H9 (cell line): ENCODE results near the gene NPHP4. TPM values are rescaled to one million over a fixed set of nuclear protein-coding genes. Genes with fewer than 3 reads are reported as not detected.

Source experiments
- DNase-seq: peaks from one replicate; pipeline ENCODE4 v3.0.0-alpha.2; 2017
- H2AFZ ChIP-seq: one replicate; pipeline ENCODE4 v1.6.1; 2013; ENCODE audit warnings: mild to moderate bottlenecking, low read length, control low read depth, moderate library complexity
- H2AK5ac ChIP-seq: 2 replicates; pipeline ENCODE4 v1.6.1; 2013; ENCODE audit warnings: low read length, control low read depth, mixed read lengths; ENCODE audit not compliant: insufficient read length
- H2BK120ac ChIP-seq: one replicate; pipeline ENCODE4 v1.6.1; 2013; ENCODE audit warnings: low read depth, mild to moderate bottlenecking, low read length, control low read depth, inconsistent platforms; ENCODE audit not compliant: poor library complexity, severe bottlenecking
- H2BK12ac ChIP-seq: 2 replicates; pipeline ENCODE4 v1.6.1; 2013; ENCODE audit warnings: low read length, control low read depth, mixed read lengths, low read depth; ENCODE audit not compliant: insufficient read length
- H2BK15ac ChIP-seq: 2 replicates; pipeline ENCODE4 v1.6.1; 2013; ENCODE audit warnings: low read depth, low read length, control low read depth
- H2BK20ac ChIP-seq: one replicate; pipeline ENCODE4 v1.6.1; 2013; ENCODE audit warnings: low read depth, mild to moderate bottlenecking, low read length, control low read depth, inconsistent platforms; ENCODE audit not compliant: poor library complexity, severe bottlenecking
- H2BK5ac ChIP-seq: 2 replicates; pipeline ENCODE4 v1.6.1; 2013; ENCODE audit warnings: low read length, control low read depth, mixed read lengths; ENCODE audit not compliant: insufficient read length
- H3K14ac ChIP-seq: 2 replicates; pipeline ENCODE4 v1.6.1; 2013; ENCODE audit warnings: low read length, control low read depth; ENCODE audit not compliant: insufficient read depth
- H3K18ac ChIP-seq: 2 replicates; pipeline ENCODE4 v1.6.1; 2013; ENCODE audit warnings: low read depth, mild to moderate bottlenecking, mixed read lengths, low read length, control low read depth; ENCODE audit not compliant: insufficient read length
- H3K23ac ChIP-seq: 2 replicates; pipeline ENCODE4 v1.6.1; 2013; ENCODE audit warnings: low read length, control low read depth, mixed read lengths, low read depth; ENCODE audit not compliant: insufficient read length
- H3K23me2 ChIP-seq: 2 replicates; pipeline ENCODE4 v1.6.1; 2013; ENCODE audit warnings: low read depth, mild to moderate bottlenecking, mixed read lengths, low read length, control low read depth; ENCODE audit not compliant: insufficient read length, poor library complexity, severe bottlenecking
- H3K27ac ChIP-seq: 2 replicates; pipeline ENCODE4 v1.5.1; 2013; ENCODE audit warnings: low read length, control low read depth, mixed read lengths, low read depth; ENCODE audit not compliant: insufficient read length
- H3K27me3 ChIP-seq: 2 replicates; pipeline ENCODE4 v1.6.1; 2013; ENCODE audit warnings: low read length, control low read depth, inconsistent platforms; ENCODE audit not compliant: insufficient read depth
- H3K4ac ChIP-seq: 2 replicates; pipeline ENCODE4 v1.6.1; 2013; ENCODE audit warnings: low read depth, mild to moderate bottlenecking, control low read depth, inconsistent platforms, low read length, moderate library complexity
- H3K4me1 ChIP-seq: 2 replicates; pipeline ENCODE4 v1.6.1; 2013; ENCODE audit warnings: low read length, control low read depth, inconsistent platforms; ENCODE audit not compliant: insufficient read depth
- H3K4me2 ChIP-seq: 2 replicates; pipeline ENCODE4 v1.6.1; 2013; ENCODE audit warnings: low read length, control low read depth, mixed read lengths; ENCODE audit not compliant: insufficient read length, insufficient read depth
- H3K56ac ChIP-seq: 2 replicates; pipeline ENCODE4 v1.6.1; 2013; ENCODE audit warnings: low read depth, mild to moderate bottlenecking, mixed read lengths, low read length, control low read depth; ENCODE audit not compliant: insufficient read length
- H3K79me1 ChIP-seq: 2 replicates; pipeline ENCODE4 v1.6.1; 2013; ENCODE audit warnings: low read depth, mild to moderate bottlenecking, moderate library complexity, low read length, control low read depth, inconsistent platforms; ENCODE audit not compliant: insufficient read depth, poor library complexity, severe bottlenecking
- H3K79me2 ChIP-seq: 2 replicates; pipeline ENCODE4 v1.6.1; 2013; ENCODE audit warnings: low read length, control low read depth, inconsistent platforms; ENCODE audit not compliant: insufficient read depth
- H3K9ac ChIP-seq: 2 replicates; pipeline ENCODE4 v1.6.1; 2013; ENCODE audit warnings: low read length, control low read depth, mixed read lengths; ENCODE audit not compliant: insufficient read length; ENCODE audit errors: extremely low read depth
- H3K9me3 ChIP-seq: one replicate; pipeline ENCODE4 v1.6.1; 2013; ENCODE audit warnings: low read depth, low read length, inconsistent platforms; ENCODE audit not compliant: control insufficient read depth
- H3T11ph ChIP-seq: one replicate; pipeline ENCODE4 v1.6.1; 2013; ENCODE audit warnings: mild to moderate bottlenecking, low read length, control low read depth, inconsistent platforms
- H4K20me1 ChIP-seq: one replicate; pipeline ENCODE4 v1.6.1; 2013; ENCODE audit not compliant: control insufficient read depth, insufficient read length, insufficient read depth
- H4K5ac ChIP-seq: 2 replicates; pipeline ENCODE4 v1.6.1; 2013; ENCODE audit warnings: low read depth, mild to moderate bottlenecking, mixed read lengths, low read length, control low read depth; ENCODE audit not compliant: insufficient read length
- H4K8ac ChIP-seq: replicated peaks from 2 replicates; pipeline ENCODE4 v1.6.1; 2013; ENCODE audit warnings: low read length, control low read depth, mixed read lengths, low read depth; ENCODE audit not compliant: insufficient read length
- H4K91ac ChIP-seq: 2 replicates; pipeline ENCODE4 v1.6.1; 2013; ENCODE audit warnings: low read depth, mild to moderate bottlenecking, moderate library complexity, mixed read lengths, low read length, control low read depth; ENCODE audit not compliant: insufficient read length
- H3K27ac Mint-ChIP-seq, 3 experiments: 2 replicates in 2 of 3; 3 replicates in 1 of 3; pipeline ENCODE4 v1.8.0; 2020 to 2021; ENCODE audit warnings: mixed read lengths in 3 of 3, mild to moderate bottlenecking in 1 of 3, moderate library complexity in 1 of 3
- H3K27me3 Mint-ChIP-seq: 2 replicates; pipeline ENCODE4 v1.8.0; 2021; ENCODE audit warnings: low read depth, mild to moderate bottlenecking, moderate library complexity, mixed read lengths
- H3K36me3 Mint-ChIP-seq, 3 experiments: 2 replicates in 2 of 3; 3 replicates in 1 of 3; pipeline ENCODE4 v1.8.0; 2020 to 2021; ENCODE audit warnings: low read depth in 3 of 3, mixed read lengths in 3 of 3; ENCODE audit not compliant: insufficient read depth in 1 of 3
- H3K4me1 Mint-ChIP-seq, 2 experiments: 2 replicates each; pipeline ENCODE4 v1.8.0; 2020; ENCODE audit warnings: mixed read lengths in 2 of 2
- H3K4me3 Mint-ChIP-seq, 2 experiments: 2 replicates in 1 of 2; 3 replicates in 1 of 2; pipeline ENCODE4 v1.8.0; 2020 to 2021; ENCODE audit warnings: mild to moderate bottlenecking in 2 of 2, mixed read lengths in 2 of 2, moderate library complexity in 1 of 2
- H3K9me3 Mint-ChIP-seq, 2 experiments: 2 replicates in 1 of 2; 3 replicates in 1 of 2; pipeline ENCODE4 v1.8.0; 2020; ENCODE audit warnings: mild to moderate bottlenecking in 2 of 2, mixed read lengths in 2 of 2, moderate library complexity in 1 of 2
- WGBS: extraction: QIAGEN DNeasy Blood & Tissue Kit; methylation state at CpG from one replicate; pipeline ENCODE4 v1.1.7; 2013; ENCODE audit warnings: missing lambda C conversion rate, low lambda C conversion rate, mixed read lengths; ENCODE audit not compliant: insufficient read length; ENCODE audit errors: extremely low coverage; 5-methylcytosine and 5-hydroxymethylcytosine counted together
- total RNA-seq: library from RNA; stranded (reverse); gene quantifications from 2 replicates; pipeline ENCODE4 v1.2.1, GENCODE V29; 2021
- TF ChIP-seq, protein P1 (sequence below): fragments of 200-600 bp; sonication (generic); conservative IDR thresholded peaks from 3 replicates; pipeline ENCODE4 v1.8.0; 2021; ENCODE audit warnings: antibody characterized with exemption, mild to moderate bottlenecking

NPHP4 gene
- total RNA-seq, 1 experiment from 2014 or later: 17.6 TPM

DNA sequence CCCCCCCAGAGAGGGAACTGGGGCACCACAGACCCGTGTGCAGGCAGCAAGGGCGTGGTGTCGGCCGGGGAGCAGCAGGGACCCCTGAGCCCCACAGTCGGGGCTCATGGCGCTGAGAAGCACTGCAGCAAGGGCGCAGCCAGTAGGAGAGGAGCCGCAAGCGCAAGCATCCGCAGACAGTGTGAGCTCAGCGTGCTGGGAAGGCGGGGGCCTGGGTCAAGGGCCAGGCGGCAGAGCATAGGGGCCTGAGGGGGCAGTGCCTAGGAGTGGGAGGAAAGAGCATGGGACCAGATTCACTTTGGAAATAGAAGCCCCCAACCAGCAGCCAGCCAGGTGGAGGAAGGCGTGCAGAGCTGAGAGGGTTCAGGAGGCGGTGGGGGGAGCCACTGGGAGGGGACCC lies 46.8 kb upstream of the NPHP4 start:
- H4K8ac ChIP-seq: no peak overlapping the region
- H3K27ac Mint-ChIP-seq: no peak overlapping the region; a peak in 1 of 7 replicates
- H3K27me3 ChIP-seq: no peaks in the 10 kb centered on the region
- no peak overlapping the region for H3K27ac ChIP-seq
- no peaks in the 10 kb centered on the region for H3K9me3 ChIP-seq
- no peak overlapping the region for H3T11ph ChIP-seq
- no peaks in the 10 kb centered on the region for H3K9me3 Mint-ChIP-seq
- peaks cover 4% of the 10 kb centered on the region for H3K23me2 ChIP-seq
- peaks cover 19 to 20% of the 10 kb centered on the region in 2 experiments for H3K4me1 Mint-ChIP-seq
- H2AK5ac ChIP-seq: no peak overlapping the region
- H2BK12ac ChIP-seq: no peak overlapping the region
- peaks cover 5% of the 10 kb centered on the region; the same call in 1 of the 2 replicates for H3K4me1 ChIP-seq
- TF ChIP-seq, protein P1, sequence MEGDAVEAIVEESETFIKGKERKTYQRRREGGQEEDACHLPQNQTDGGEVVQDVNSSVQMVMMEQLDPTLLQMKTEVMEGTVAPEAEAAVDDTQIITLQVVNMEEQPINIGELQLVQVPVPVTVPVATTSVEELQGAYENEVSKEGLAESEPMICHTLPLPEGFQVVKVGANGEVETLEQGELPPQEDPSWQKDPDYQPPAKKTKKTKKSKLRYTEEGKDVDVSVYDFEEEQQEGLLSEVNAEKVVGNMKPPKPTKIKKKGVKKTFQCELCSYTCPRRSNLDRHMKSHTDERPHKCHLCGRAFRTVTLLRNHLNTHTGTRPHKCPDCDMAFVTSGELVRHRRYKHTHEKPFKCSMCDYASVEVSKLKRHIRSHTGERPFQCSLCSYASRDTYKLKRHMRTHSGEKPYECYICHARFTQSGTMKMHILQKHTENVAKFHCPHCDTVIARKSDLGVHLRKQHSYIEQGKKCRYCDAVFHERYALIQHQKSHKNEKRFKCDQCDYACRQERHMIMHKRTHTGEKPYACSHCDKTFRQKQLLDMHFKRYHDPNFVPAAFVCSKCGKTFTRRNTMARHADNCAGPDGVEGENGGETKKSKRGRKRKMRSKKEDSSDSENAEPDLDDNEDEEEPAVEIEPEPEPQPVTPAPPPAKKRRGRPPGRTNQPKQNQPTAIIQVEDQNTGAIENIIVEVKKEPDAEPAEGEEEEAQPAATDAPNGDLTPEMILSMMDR: no peak
- H3K4me3 Mint-ChIP-seq: no peak overlapping the region
- no peak overlapping the region for H4K5ac ChIP-seq
- H3K4ac ChIP-seq: no peak overlapping the region
- no peak overlapping the region for H3K4me2 ChIP-seq
- no peak overlapping the region for H3K56ac ChIP-seq
- no peak overlapping the region for H4K91ac ChIP-seq
- H2BK120ac ChIP-seq: no peak overlapping the region
- no peak overlapping the region for H3K18ac ChIP-seq
- H3K23ac ChIP-seq: no peak overlapping the region
- no peaks in the 10 kb centered on the region for H3K79me2 ChIP-seq
- no peak overlapping the region for H2AFZ ChIP-seq
- peaks cover 21% of the 10 kb centered on the region for H3K27me3 Mint-ChIP-seq
- no peaks in the 10 kb centered on the region; a peak in 1 of 7 replicates for H3K36me3 Mint-ChIP-seq
- no peak for DNase-seq
- no peak overlapping the region for H2BK20ac ChIP-seq
- H2BK5ac ChIP-seq: no peak overlapping the region
- H2BK15ac ChIP-seq: no peak overlapping the region
- H3K9ac ChIP-seq: no peak overlapping the region
- no peaks in the 10 kb centered on the region for H3K79me1 ChIP-seq
- H4K20me1 ChIP-seq: no peaks in the 10 kb centered on the region
- H3K14ac ChIP-seq: no peak overlapping the region
- WGBS: no CpG with 5 or more reads among the region's 15 CpGs
